GM23248 (cell line): Measurements from ENCODE around the gene P4HA1. TPM values are rescaled to one million over a fixed set of nuclear protein-coding genes. Genes with fewer than 3 reads are reported as not detected.

ENCODE experiments used
- DNase-seq: peaks from one replicate; pipeline ENCODE4 v3.0.0-alpha.2; 2015
- H2AFZ ChIP-seq: fragments of 200-600 bp; sonication (generic); 2 replicates; pipeline ENCODE4 v1.6.1; 2016; ENCODE audit warnings: antibody characterized with exemption
- H3F3A ChIP-seq: fragments of 200-600 bp; sonication (generic); 2 replicates; pipeline ENCODE4 v1.6.1; 2016; ENCODE audit warnings: mild to moderate bottlenecking, antibody characterized with exemption, mixed run types; ENCODE audit not compliant: insufficient read depth
- H3K27ac ChIP-seq: fragments of 200-600 bp; sonication (generic); 2 replicates; pipeline ENCODE4 v1.5.1; 2016; ENCODE audit warnings: mild to moderate bottlenecking
- H3K27me3 ChIP-seq: fragments of 200-600 bp; sonication (generic); replicated peaks from 2 replicates; pipeline ENCODE4 v1.6.1; 2016; ENCODE audit warnings: mild to moderate bottlenecking; ENCODE audit not compliant: insufficient read depth
- H3K36me3 ChIP-seq: fragments of 200-600 bp; sonication (generic); 2 replicates; pipeline ENCODE4 v1.6.1; 2016; ENCODE audit warnings: low read depth, mild to moderate bottlenecking
- H3K4me1 ChIP-seq: fragments of 200-600 bp; sonication (generic); 2 replicates; pipeline ENCODE4 v1.6.1; 2016; ENCODE audit warnings: mild to moderate bottlenecking; ENCODE audit not compliant: insufficient read depth
- H3K4me2 ChIP-seq: fragments of 200-600 bp; sonication (generic); one replicate; pipeline ENCODE4 v1.6.1; 2016; ENCODE audit warnings: mild to moderate bottlenecking; ENCODE audit not compliant: unreplicated experiment
- H3K4me3 ChIP-seq: fragments of 200-600 bp; sonication (generic); 2 replicates; pipeline ENCODE4 v1.5.1; 2016; ENCODE audit warnings: mild to moderate bottlenecking
- H3K79me2 ChIP-seq: fragments of 200-600 bp; sonication (generic); 2 replicates; pipeline ENCODE4 v1.6.1; 2016; ENCODE audit warnings: mild to moderate bottlenecking; ENCODE audit not compliant: insufficient read depth
- H3K9ac ChIP-seq: fragments of 200-600 bp; sonication (generic); 2 replicates; pipeline ENCODE4 v1.6.1; 2016; ENCODE audit warnings: mild to moderate bottlenecking
- H3K9me2 ChIP-seq: fragments of 200-600 bp; sonication (generic); 2 replicates; pipeline ENCODE4 v1.6.1; 2016; ENCODE audit warnings: mixed run types, mild to moderate bottlenecking, moderate library complexity; ENCODE audit not compliant: insufficient read depth
- H3K9me3 ChIP-seq: fragments of 200-600 bp; sonication (generic); one replicate; pipeline ENCODE4 v1.6.1; 2017; ENCODE audit warnings: low read depth
- H4K20me1 ChIP-seq: fragments of 200-600 bp; sonication (generic); 2 replicates; pipeline ENCODE4 v1.6.0; 2016; ENCODE audit not compliant: insufficient read depth
- EZH2 ChIP-seq: fragments of 200-600 bp; sonication (generic); IDR thresholded peaks from 2 replicates; pipeline ENCODE4 v1.6.1; 2018; ENCODE audit warnings: antibody characterized with exemption, mild to moderate bottlenecking; ENCODE audit not compliant: insufficient read depth, poor library complexity, severe bottlenecking
- EZH2phosphoT487 ChIP-seq: fragments of 200-600 bp; sonication (generic); IDR thresholded peaks from 2 replicates; pipeline ENCODE4 v1.6.1; 2018; ENCODE audit warnings: antibody characterized with exemption, moderate library complexity, mild to moderate bottlenecking, low read depth; ENCODE audit not compliant: insufficient read depth
- WGBS, 2 experiments: methylation state at CpG; one replicate each; pipeline ENCODE4 v1.1.6; 2015 to 2017; ENCODE audit warnings: low lambda C conversion rate in 2 of 2, low coverage in 1 of 2; ENCODE audit errors: missing lambda C conversion rate in 2 of 2; 5-methylcytosine and 5-hydroxymethylcytosine counted together
- in situ Hi-C: fragments of 300-500 bp; cut with MboI; formaldehyde crosslinking; loops from 2 replicates; pipeline ENCODE4 v1.15.0; 2020
- polyA plus RNA-seq: library from polyadenylated mRNA; unstranded; fragments of >200 nt; fragmentation: Nextera tagmentation; extraction: Ambion mirVana; gene quantifications from 2 replicates; pipeline ENCODE4 v1.2.1, GENCODE V29; 2016
- total RNA-seq: library from RNA; depleted of rRNA; stranded (reverse); fragments of >200 nt; shearing (Covaris generic); gene quantifications from 2 replicates; pipeline ENCODE4 v1.2.3, GENCODE V29; 2014

P4HA1 gene
- total and polyA plus RNA-seq, 2 experiments from 2014 or later = 363 to 387 TPM

DNA sequence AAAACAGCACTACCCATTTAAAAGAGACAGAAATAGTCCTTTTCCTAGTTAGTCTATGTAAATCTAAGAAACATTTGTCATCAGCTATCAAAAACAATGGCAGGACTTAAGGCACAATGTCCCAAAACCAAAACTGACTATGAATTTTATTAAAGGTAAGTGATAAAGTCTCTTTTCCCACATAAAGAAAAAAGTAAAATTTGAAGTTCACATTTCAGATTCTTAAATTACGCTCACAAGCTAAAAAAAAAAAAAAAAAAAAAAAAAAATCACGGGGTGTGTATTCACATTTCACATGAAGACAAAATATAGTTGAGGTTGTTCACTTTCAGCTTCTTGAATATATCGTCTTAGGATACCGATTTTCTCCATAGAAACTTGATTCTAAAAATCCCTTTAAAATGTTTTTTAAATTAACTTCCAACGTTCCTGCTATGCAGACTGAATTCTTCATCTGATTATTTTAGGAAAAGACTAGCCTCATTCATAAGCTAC is 1.6 kb downstream of the P4HA1 start:
- Histone ChIP-seq H3K9me2 (no peaks in the 10 kb centered on the region), H3K79me2 (peaks cover 64% of the 10 kb centered on the region), H3F3A (peaks cover 33% of the 10 kb centered on the region), H3K4me2 (peak overlapping the region; percentile 99), H3K9me3 (no peaks in the 10 kb centered on the region), H3K4me1 (peaks cover 19% of the 10 kb centered on the region), H3K4me3 (peak overlapping the region; percentile 96), H2AFZ (peak overlapping the region; percentile 67), H3K27ac (peak overlapping the region; percentile 97), H3K27me3 (no peaks in the 10 kb centered on the region), H3K36me3 (no peaks in the 10 kb centered on the region; the same call in 1 of the 2 replicates), H4K20me1 (0 out of 2 replicates have a peak, but pooled peaks cover 3% of the 10 kb centered on the region), H3K9ac (peak overlapping the region; percentile 98)
- peak; percentile 32 for DNase-seq
- TF ChIP-seq EZH2phosphoT487 (no peak), EZH2 (no peak)
- in situ Hi-C loops = no loop called here
- 0 to 1% methylated on average over 5 of the region's 5 CpGs for WGBS, 2 experiments

DNA sequence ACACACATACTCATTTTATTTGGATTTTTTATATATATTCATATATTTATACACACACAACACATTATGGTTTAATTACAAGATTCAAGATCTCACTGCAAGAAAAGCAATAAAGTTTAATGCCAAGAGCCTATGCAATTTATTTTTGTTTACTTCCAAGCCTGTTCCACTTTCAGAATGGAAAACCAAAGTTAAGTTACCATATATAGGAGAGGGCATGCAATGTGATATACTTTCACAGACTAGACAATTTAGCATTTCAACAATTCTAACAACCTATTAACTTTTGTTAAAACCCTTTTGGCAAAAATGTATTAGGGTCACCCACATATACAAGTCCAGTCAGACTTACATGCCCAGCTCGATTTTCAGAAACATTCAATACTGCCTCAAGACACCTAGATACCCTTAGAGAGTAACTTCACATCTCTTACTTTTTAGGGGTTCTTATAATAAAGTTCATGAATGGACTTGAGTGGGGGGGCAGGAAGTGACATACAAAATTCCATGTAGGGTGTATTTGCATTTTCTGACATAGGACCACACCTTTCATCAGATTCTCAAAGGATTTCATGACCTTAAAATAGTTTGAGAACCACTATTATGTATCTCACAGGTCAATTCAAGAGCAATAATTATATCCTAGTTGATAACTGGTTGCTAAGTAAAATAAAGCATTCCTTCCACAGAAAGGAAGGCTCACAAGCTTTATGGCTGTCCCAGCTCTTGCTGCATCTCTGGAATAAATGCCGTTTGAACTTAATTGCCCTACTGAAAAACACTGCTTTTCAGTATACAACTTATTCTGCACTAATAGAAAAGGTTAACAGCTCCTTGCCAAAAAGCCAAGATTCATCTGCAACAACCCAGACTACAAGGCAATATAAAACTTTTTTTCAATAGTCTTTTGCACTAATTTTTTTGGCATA is 2.5 kb downstream of the P4HA1 start:
- Histone ChIP-seq H3K9ac (peak overlapping the region; percentile 98), H3K4me1 (peaks cover 19% of the 10 kb centered on the region), H3K79me2 (peaks cover 72% of the 10 kb centered on the region), H3F3A (peaks cover 33% of the 10 kb centered on the region), H4K20me1 (peaks cover 5% of the 10 kb centered on the region; the same call in 1 of the 2 replicates), H3K4me2 (peak overlapping the region; percentile 99), H3K36me3 (peaks cover 3% of the 10 kb centered on the region), H3K9me2 (no peaks in the 10 kb centered on the region), H3K4me3 (peak overlapping the region; percentile 96), H3K27ac (peak overlapping the region; percentile 97), H3K27me3 (no peaks in the 10 kb centered on the region), H3K9me3 (no peaks in the 10 kb centered on the region), H2AFZ (peak overlapping the region; percentile 67)
- DNase-seq = peak; percentile 52
- TF ChIP-seq EZH2 (no peak), EZH2phosphoT487 (no peak)
- in situ Hi-C loops = no loop called here
- 18 to 24% methylated on average over 2 of the region's 2 CpGs for WGBS, 2 experiments

DNA sequence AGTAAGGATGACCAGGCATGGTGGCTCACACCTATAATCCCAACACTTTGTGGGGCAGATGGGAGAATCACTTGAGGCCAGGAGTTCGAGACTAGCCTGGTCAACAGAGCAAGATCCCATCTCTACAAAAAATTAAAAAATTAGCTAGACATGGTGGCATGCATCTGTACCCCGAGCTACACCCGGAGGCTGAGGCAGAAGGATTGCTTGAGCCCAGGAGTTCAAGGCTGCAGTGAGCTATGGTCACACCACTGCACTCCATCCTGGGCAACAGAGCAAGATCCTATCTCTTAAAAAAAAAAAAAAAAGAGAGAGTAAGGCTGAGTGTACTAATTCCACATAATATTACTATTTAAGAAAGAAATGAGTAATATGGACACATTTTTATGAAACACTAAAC is 3.8 kb downstream of the P4HA1 start:
- H3K27me3 ChIP-seq = no peaks in the 10 kb centered on the region
- H3K4me3 ChIP-seq = no peak overlapping the region
- TF ChIP-seq EZH2 = no peak
- no peak for TF ChIP-seq EZH2phosphoT487
- no peak overlapping the region for H2AFZ ChIP-seq
- in situ Hi-C loops = no loop called here
- H3K9me3 ChIP-seq = no peaks in the 10 kb centered on the region
- H3K79me2 ChIP-seq = peaks cover 86% of the 10 kb centered on the region
- peaks cover 9% of the 10 kb centered on the region; the same call in 1 of the 2 replicates for H4K20me1 ChIP-seq
- H3K27ac ChIP-seq = no peak overlapping the region
- no peaks in the 10 kb centered on the region for H3K9me2 ChIP-seq
- peaks cover 3% of the 10 kb centered on the region for H3K36me3 ChIP-seq
- 97% methylated on average over 3 of the region's 3 CpGs for WGBS, 2 experiments
- H3F3A ChIP-seq = peaks cover 30% of the 10 kb centered on the region
- no peak overlapping the region for H3K9ac ChIP-seq
- H3K4me1 ChIP-seq = peaks cover 26% of the 10 kb centered on the region
- no peak for DNase-seq
- peak overlapping the region; percentile 37 for H3K4me2 ChIP-seq

DNA sequence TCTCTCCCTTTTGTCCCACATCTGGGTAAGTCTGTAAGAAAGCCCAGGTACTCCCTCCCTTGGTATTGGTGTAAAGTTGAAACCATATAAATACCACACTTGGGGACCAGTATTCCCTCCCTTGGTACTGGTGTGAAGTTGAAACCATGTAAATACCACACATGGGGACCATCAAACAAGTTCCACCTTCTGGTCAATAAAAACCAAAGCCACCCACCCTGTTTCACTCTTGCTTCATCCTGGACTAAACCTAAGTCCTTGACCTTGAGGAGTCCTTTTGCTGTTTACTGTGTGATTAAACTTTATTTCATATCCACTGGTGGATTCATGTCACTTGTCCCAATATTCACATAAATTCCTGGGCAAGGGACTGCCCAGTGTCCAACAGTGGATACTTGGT is 8.4 kb downstream of the P4HA1 start:
- in situ Hi-C loops = no loop called here

More for the DNA sequence above, 8.4 kb downstream of the P4HA1 start:
- no peak for TF ChIP-seq EZH2phosphoT487
- Histone ChIP-seq H2AFZ (no peak overlapping the region), H3K27me3 (no peaks in the 10 kb centered on the region), H3K9me3 (no peaks in the 10 kb centered on the region), H3K27ac (no peak overlapping the region), H3K4me1 (peaks cover 32% of the 10 kb centered on the region), H3K4me2 (no peak overlapping the region), H3K36me3 (peaks cover 3% of the 10 kb centered on the region), H3K79me2 (peaks cover 100% of the 10 kb centered on the region), H3K4me3 (no peak overlapping the region), H3K9me2 (no peaks in the 10 kb centered on the region), H4K20me1 (peaks cover 28% of the 10 kb centered on the region; the same call in 1 of the 2 replicates), H3F3A (peaks cover 3% of the 10 kb centered on the region), H3K9ac (no peak overlapping the region)
- no peak for DNase-seq
